ENCODE data around the gene TLE2.

TLE2 gene

GRCh38 chr19:3036119-3036976 is 7.3 kb upstream of the TLE2 start:
- DNase-seq, result peak; percentile 78

DNA sequence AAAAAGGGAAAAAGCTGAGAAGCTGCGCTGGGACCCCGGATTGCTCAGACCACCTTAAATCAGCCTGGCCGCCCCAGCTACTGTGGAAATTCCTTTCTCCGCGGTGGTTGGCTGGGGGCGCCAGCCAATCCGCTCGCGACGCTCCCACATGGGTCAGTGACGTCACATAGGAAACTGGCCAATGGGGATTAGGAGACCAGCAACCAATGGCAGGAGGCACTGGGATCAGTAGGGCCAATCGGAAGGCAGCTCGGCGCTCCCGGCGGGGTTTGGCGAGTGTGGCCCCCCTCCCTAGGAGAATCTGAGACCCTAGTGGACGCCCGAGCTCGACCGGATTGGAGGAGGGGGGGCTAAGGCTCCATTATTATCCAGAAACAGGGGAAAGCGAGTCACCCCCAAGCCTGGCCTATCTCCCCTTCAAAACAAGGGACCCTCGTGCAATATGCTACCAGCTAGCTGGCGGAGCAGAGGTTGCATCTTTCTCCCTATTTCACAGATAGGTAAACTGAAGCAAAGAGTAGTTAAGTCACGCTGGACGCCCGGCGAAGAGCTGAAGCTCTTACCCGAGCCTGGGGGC is 6.5 kb upstream of the TLE2 start:
- peak; percentile 90 for DNase-seq

DNA sequence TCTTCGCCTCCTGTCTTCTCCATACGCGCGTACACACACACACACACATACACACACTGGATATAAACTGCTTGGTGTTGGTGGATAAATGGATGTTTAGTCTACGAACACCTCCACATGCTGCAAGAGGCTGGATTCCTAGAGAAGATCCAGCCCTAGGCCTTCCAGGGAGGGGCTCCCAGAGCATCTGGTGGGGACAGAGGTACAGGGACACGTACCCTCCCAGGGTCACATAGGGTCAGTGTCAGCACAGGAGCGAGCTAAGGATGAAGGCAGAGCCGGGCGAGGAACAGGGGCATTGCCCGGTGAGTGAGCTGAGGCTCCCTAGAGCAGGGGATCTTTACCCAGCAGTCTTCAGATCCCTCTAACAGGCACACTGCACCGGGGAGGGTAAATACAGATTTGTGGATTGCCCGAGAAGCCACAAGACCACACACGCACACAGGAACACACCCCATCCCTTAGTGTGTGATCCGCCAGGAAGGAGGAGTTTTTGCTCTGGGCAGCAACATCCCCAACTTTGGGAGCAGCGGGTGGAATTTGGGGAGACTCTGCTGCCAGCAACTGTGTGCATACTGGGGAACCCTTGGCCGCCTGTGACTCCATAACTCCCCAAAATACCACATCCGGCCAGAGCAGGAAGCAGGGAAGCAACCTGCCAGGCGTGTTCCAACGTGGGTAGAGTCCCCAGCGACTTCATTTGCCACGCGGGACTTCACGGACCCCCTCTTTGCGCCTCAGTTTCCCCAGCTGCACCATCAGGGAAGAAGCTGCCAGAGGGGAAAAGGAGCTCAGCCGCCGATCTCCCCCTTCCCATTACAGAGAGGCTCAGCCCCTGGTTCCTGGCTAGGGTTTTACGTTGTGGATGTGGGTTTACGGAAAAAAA is 5.8 kb upstream of the TLE2 start:
- DNase-seq, result no peak

DNA sequence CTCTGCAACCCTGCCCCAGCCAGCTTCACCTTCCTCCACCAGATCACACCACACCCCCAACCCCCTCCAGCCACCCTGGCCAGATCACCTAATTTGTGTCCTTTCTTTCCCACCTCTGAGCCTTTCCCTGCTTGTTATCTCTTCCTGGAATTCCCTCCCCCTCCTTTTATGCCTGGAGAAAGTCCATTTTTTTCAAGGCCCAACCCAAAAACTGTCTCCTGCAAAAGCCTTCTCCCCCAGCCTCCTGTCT is 5.3 kb upstream of the TLE2 start:
- no peak for DNase-seq

DNA sequence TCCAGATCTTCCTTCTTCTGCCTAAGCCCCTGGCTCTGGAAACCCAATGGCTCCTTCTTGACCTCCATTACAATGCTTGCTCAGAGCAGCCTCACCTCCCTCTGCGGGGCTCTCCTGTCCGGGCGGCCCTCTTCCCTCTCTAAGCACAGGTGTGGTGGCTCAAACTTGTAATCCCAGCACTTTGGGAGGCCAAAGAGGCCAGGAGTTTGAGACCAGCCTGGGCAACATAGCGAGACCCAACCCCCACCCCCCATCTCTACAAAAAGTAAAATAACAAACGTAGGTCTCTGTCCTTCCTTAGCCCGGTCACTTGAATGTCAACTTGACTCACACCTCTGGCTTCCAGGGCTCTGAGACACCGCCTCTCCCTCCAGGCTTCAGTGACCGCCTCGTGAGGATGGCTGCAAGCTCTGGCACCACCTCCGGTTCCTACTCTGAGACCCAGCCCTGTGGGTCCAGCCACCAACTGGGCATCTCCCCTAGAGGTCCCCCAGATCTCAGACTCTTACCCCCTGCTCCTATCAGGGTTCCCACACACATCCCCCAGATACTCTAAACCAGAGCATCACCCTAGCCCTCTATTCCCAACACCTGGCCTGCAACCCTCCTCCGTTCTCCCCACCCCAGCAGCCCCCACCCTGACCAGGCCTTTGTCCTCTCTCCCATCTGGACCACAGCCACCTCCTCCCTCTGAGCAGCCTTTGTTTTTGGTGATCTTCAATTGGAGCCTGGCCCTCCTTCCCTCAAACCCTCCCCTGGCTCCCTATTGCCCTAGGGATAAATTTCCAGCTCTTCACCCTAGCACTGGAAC is 4.7 kb upstream of the TLE2 start:
- DNase-seq, result no peak

GRCh38 chr19:3031607-3031867 is 2.5 kb upstream of the TLE2 start:
- DNase-seq, result no peak

GRCh38 chr19:3028305-3029064 is 595 bp downstream of the TLE2 start:
- DNase-seq, result no peak

- DNase-seq, result no peak
These were observed 1.1 kb downstream of the TLE2 start for GRCh38 chr19:3027981-3028304.

GRCh38 chr19:3027292-3027691 is 1.8 kb downstream of the TLE2 start:
- DNase-seq, result no peak

- DNase-seq, result no peak
These were observed 2.3 kb downstream of the TLE2 start for GRCh38 chr19:3026768-3027167.

GRCh38 chr19:3025549-3025886 is 3.6 kb downstream of the TLE2 start:
- peak; percentile 23 for DNase-seq

- no peak for DNase-seq
These were observed 4.1 kb downstream of the TLE2 start for GRCh38 chr19:3024870-3025548.

DNA sequence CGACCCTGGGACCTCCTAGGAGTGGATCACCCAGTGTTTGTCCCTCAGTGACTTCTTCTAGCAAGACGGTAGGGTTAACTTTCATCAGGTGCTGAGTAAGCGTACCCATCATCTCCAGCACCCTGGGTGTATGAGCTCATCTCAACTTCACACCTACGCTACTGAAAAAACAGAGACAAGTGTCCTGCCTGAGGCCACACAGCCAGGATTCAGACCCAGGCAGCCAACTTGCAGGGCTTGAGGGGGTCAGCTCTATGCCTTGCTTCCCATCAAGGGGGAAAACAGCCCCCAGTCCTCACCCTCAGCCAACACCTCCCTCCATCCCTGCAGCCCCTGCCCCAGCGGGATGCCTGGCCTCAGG is 4.6 kb downstream of the TLE2 start:
- DNase-seq, result no peak

DNA sequence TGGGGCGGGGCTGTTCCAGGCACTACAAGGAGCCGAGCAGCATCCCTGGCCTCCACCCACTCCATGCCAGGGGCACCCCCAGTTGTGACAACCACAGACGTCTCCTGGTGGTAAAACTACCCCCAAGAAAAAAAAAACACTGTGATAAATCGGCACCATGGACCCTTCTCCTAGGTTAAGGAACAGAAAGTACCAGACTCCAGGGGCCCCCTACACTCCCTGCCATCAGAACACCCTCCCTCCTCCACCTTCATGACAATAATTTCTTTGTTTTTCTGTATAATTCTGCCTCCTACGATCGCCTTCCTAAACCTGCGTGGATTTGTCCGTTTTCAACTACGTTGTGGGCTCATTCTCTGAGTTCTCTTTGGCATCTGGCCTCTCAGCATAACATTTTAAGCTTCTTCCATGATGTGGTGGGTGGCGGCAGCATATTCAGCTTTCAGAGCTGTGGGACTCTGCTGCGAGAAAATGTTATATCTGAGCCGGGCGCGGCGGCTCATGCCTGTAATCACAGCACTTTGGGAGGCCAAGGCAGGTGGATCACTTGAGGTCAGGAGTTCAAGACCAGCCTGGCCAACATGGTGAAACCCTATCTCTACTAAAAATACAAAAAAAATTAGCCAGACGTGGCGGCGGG is 8.6 kb downstream of the TLE2 start:
- DNase-seq, result no peak

DNA sequence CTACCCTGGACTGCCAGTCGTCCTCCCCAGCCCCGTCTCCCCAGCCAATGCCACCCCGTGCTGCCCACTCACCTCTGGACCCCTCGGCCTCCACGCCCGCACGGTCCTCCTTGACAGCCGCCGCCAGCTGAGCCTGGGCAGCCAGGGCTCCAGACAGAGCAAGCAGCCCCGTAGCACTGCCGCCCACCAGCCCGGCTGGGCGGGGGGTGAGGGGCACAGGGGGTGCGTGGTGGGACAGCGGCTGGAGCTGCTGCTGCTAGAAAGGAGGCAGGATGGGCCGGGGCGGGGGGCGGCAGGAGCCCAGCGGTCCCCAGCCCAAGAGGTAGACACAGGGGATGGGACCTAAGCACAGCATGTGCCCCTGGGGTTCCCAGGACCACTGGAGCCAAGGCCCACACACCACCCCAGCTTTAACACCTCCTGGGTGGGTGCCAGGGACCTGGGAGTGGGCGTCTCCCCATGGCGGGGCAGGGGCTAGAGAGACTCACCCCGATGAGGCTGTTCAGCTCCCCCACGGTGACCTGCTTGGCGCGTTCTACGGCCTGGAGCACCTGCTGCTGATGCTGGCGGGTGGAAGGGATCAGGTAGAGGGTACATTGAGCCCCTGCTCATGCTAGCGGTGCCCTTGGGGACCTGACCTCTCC is 9.7 kb downstream of the TLE2 start:
- DNase-seq, result no peak

DNA sequence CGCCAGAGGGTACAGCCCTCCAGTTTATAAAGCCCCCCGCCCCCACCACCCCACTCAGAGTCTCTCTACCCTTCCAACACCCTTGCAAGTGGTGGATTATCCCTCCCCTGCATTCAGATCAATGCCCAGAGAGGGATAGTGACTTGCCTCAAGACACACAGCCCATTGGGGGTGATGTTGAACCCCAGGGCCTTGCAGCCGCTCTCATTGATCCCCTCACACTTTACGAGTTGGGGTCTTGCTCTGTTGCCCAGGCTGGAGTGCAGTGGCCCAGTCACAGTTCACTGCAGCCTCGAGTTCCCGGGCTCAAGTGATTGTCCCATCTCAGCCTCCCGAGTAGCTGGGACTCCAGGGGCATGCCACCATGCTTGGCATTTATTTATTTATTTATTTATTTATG is 11.2 kb downstream of the TLE2 start:
- DNase-seq, result no peak

DNA sequence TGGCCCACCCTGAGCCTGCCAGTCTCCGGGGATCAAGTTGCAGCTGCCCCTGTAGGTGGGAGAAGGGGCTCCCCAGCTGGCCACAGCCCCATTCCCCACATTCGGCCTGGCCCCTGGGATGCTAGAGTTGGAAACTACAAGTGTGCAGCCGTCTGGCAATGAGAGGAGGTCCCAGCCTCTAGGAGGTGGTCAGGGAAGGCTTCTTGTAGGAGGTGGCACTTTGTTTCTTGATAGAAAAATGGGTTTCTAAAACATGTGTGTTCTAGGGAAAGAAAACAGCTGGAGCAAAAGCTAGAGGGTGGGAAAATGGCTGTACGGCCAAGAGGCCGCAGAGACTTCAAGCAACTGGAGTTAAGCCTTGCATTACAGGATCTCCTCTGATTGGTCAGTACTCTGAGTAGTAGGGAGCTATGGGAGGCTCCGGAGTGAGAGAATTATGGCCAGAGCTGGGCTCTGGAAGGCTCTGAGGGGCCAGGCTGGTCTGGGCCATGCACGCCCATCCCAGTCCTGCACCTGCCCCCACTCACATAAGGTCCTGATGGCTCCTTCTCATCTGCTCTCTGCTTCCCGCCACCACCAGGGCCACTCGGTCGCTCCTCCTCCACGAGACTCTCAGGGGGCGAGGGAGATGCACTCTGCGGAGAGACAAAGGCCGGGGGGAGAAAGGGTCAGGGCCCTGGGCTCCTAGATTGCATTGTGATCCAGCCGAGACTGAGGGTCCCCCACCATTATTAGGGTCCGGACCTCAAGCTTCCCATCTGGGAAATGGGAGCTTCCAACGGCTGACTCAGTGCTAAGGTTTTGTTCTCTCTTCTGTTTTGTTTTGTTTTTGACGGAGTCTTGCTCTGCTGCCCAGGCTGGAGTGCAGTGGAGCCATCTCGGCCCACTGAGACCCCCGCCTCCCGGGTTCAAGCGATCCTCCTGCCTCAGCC is 13.7 kb downstream of the TLE2 start:
- no peak for DNase-seq

DNA sequence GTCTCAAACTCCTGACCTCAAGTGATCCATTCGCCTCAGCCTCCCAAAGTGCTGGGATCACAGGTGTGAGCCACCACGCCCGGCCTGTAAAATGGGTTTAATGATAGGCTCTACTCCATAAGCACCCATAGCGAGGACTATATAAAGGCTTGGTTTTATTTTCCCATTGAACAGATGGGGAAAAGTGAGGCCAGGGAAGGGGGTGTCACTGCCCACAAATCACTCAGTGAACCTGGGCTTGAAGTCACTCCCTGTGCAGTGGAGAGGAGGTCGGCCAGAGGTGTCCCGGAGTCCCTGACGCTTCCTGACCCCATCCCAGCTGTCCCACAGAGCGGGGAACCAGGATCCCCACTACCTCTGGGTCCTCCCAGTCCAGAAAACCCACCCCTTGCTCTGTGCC is 14.9 kb downstream of the TLE2 start:
- DNase-seq, result no peak

DNA sequence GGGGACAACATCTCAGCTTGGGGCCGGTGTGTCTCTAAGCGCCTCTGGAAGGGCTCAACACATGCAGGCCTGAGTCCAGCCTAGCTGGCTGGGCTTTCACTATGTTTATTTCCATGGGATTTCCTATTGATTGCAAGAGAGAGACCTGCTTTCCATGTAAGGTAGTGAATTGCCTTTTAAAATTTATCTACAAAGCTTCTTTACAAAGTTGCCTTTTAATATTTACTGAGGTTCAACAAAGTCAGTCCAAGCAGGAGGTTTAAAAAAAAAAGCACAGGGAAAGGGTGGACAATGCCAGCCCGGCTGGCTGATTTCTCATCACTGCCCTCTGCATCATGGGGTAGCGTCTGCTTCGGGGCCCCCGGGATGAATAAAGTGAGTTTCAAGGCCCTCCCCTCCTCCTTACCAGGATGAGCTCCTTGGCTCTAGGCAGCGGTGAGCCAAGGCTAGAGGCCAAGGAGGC is 15.8 kb downstream of the TLE2 start:
- DNase-seq, result no peak

DNA sequence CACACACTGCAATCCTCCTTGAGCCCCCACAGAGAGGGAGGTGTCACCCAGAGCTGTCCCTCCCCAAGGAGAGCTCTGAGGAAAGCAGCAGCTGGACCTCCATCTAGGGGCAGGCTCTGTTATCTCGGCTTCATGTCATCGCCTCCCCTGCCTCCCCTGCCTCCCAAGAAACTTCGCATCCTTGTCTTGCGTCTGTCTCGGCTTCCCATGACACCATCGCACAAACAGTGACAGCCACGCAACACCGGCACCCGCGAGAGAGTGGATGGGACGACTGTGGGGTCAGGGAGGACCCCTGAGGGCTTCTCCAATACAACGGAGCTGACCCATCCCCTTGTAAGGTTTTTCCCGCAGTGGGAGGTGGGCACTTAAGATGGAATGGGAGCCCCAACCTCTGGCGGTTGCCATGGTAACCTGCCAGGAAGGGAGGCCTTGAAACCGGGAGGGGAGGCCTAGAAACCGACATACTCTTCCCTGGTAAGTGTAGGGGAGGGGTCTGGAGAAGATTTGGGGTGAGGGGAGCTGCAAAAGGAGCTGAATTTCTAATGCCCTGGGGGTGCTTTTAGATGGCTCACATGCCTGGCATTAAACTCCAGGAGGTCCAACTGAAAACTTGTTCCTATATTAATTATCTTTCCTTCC is 16.3 kb downstream of the TLE2 start:
- no peak for DNase-seq

Measured in NCI-H510A (cell line).